Activated CD4-positive, alpha-beta T cell treated with anti-CD3 and anti-CD28 coated beads, Interleukin-2, amount 10 ng/mL, durations not matched to agents 24 days and 14 days (primary cell): ENCODE measurements around the gene GABRA4. TPM values are rescaled to one million over a fixed set of nuclear protein-coding genes. Genes with fewer than 3 reads are reported as not detected.

Experiments used
- DNase-seq: peaks from one replicate; pipeline ENCODE4 v3.0.0; 2022
- H3K27ac Mint-ChIP-seq: one replicate; pipeline ENCODE4 v1.8.0; 2022; ENCODE audit warnings: mild to moderate bottlenecking, mixed read lengths
- H3K27me3 Mint-ChIP-seq: one replicate; pipeline ENCODE4 v1.8.0; 2022; ENCODE audit warnings: mixed read lengths
- H3K36me3 Mint-ChIP-seq: one replicate; pipeline ENCODE4 v1.8.0; 2022; ENCODE audit warnings: low read depth, mild to moderate bottlenecking, mixed read lengths
- H3K4me1 Mint-ChIP-seq: one replicate; pipeline ENCODE4 v1.8.0; 2021; ENCODE audit warnings: mixed read lengths
- H3K4me3 Mint-ChIP-seq: one replicate; pipeline ENCODE4 v1.8.0; 2022; ENCODE audit warnings: mild to moderate bottlenecking, moderate library complexity, mixed read lengths
- H3K9me3 Mint-ChIP-seq: one replicate; pipeline ENCODE4 v1.8.0; 2021; ENCODE audit warnings: mixed read lengths
- intact Hi-C: fragments of 100-400 bp; cut with micrococcal nuclease; formaldehyde crosslinking; loops from one replicate; pipeline ENCODE4 v1.15.1; 2023
- total RNA-seq: library from RNA; stranded (reverse); gene quantifications from 2 replicates; pipeline ENCODE4 v1.2.3, GENCODE V29; 2022

The GABRA4 gene
- total RNA-seq, 1 donor from 2014 or later, result not detected

DNA sequence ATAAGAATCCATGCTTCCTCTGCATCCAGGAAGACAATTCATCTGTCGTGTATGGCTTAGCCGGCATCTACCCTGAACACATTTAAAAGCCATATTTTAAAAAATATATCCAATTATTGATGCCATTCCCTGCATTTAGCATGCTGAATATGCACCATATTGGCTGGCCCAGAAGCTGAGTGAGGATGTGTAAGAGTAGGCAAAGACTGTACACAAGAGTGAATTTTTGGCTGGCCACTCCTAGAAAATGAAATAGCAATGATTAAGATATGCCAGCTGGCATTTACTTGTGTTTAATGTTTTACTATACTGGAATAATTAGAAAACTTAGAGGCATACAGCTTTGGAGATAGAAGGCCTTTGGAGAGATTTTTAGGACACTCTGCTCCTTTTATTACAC, 25.8 kb downstream of the GABRA4 start:
- no peak for DNase-seq
- Mint-ChIP-seq H3K4me3 (no peak overlapping the region), H3K36me3 (no peaks in the 10 kb centered on the region), H3K9me3 (no peaks in the 10 kb centered on the region), H3K4me1 (no peaks in the 10 kb centered on the region), H3K27me3 (no peaks in the 10 kb centered on the region), H3K27ac (no peak overlapping the region)
- intact Hi-C loops, result no loop called here

DNA sequence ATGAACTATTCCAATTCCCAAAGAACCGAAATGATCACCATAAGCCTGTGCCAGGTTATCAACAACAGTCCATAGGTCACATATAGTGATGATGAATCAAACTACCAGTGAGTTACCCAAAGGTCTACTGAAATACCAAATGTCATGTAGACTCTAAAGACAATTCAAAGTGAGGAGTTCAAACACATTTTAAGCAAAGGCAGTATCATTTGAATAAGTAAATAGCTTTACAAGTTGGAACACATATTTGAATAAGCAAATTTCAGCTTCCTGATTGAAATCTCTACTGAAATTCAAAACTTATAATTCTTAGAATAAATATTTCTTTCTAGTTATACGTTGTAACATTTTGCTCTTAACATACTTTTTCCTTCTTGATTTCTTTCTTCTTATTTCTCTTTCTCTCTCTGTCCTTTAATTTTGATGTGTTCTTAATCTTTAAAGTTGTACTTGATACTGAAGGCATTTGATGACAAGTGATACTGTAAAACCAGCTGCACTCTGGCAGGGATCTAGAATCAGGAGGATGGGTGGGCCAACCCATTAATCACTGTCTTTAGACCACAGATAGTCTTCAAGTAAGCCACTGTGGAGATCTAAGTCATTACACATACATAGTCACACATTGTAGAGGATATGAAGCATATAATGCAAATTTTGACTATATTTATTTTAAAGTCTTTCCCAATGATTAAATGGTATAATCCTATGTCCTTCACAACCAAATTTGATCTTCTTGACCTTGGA, 34.5 kb downstream of the GABRA4 start:
- H3K27me3 Mint-ChIP-seq, result peaks cover 2% of the 10 kb centered on the region
- no peaks in the 10 kb centered on the region for H3K36me3 Mint-ChIP-seq
- intact Hi-C loops, result no loop called here
- no peaks in the 10 kb centered on the region for H3K4me1 Mint-ChIP-seq
- DNase-seq, result no peak
- H3K4me3 Mint-ChIP-seq, result no peak overlapping the region
- H3K27ac Mint-ChIP-seq, result no peak overlapping the region
- no peaks in the 10 kb centered on the region for H3K9me3 Mint-ChIP-seq

- no peak for DNase-seq
- no peaks in the 10 kb centered on the region for H3K4me1 Mint-ChIP-seq
- intact Hi-C loops, result no loop called here
Observed at GRCh38 chr4:46956451-46956850, 36.9 kb downstream of the GABRA4 start.

DNA sequence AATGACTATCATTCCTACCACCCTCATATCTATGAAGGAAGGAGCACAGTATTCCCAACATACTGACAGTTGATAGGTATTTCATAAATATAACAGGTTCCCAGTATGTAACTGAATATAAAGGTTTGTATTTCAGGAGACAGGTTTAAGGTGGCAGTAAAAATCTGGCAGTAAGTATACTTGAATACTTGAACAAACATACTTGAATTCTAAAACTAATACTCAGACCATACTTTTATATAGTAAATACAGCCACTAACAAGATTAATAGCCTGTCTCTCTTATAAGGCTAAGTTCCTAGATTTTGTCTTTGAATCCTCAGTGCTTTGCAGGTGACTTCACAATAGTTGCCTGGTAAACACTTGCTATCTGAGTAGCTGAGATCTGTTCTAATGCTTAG, 37.8 kb downstream of the GABRA4 start:
- peaks cover 2% of the 10 kb centered on the region for H3K27me3 Mint-ChIP-seq
- H3K4me1 Mint-ChIP-seq, result no peaks in the 10 kb centered on the region
- no peaks in the 10 kb centered on the region for H3K9me3 Mint-ChIP-seq
- no peak overlapping the region for H3K27ac Mint-ChIP-seq
- intact Hi-C loops, result no loop called here
- no peak for DNase-seq
- H3K36me3 Mint-ChIP-seq, result no peaks in the 10 kb centered on the region
- no peak overlapping the region for H3K4me3 Mint-ChIP-seq

More at GRCh38 chr4:46956451-46956850, 36.9 kb downstream of the GABRA4 start:
- Mint-ChIP-seq H3K4me3 (no peak overlapping the region), H3K27ac (no peak overlapping the region), H3K27me3 (peaks cover 2% of the 10 kb centered on the region), H3K36me3 (no peaks in the 10 kb centered on the region), H3K9me3 (no peaks in the 10 kb centered on the region)

GRCh38 chr4:46954643-46955042, 38.7 kb downstream of the GABRA4 start:
- Mint-ChIP-seq H3K36me3 (no peaks in the 10 kb centered on the region), H3K27me3 (peaks cover 2% of the 10 kb centered on the region), H3K4me3 (no peak overlapping the region), H3K4me1 (no peaks in the 10 kb centered on the region), H3K9me3 (no peaks in the 10 kb centered on the region), H3K27ac (no peak overlapping the region)
- DNase-seq, result no peak
- intact Hi-C loops, result no loop called here

DNA sequence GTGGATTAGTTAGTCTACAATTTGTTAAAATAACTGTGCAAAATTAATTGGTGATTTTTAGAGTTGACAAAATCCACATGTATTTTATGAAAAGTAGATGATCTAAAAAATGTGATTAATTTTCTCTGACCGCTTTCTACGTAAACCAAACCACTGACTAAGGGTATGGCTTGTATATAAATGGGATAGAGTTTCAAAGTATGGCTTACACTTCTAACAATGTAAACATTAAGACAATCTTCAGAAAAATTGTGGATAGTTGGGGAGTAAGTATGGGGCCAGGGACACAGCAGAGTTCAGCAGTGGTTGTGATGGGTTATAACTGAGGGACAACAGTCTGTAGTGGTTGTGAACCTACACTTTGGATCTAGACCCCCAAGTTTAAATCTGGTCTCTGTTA, 39.8 kb downstream of the GABRA4 start:
- Mint-ChIP-seq H3K27ac (no peak overlapping the region), H3K27me3 (peaks cover under 1% of the 10 kb centered on the region), H3K9me3 (no peaks in the 10 kb centered on the region), H3K36me3 (no peaks in the 10 kb centered on the region), H3K4me3 (no peak overlapping the region), H3K4me1 (no peaks in the 10 kb centered on the region)
- intact Hi-C loops, result no loop called here
- no peak for DNase-seq

DNA sequence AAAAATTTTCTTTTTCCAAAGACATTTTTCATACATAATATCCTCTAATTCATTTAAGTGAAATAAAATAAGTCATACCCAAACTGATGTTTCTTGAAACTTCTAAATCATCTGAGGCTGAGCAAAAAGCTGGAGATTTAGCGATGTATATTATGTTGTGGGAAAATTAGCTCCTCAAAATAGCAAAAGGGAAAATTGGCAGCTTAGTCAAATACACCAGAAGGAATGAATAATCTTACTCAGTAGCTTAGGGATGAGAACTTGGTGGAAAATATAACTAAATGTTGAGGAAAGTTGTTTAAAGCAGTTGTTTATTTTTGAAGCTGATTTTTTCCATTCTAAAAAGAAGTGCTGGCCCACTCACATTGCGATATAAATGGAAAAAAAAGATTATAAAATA, 40.9 kb downstream of the GABRA4 start:
- H3K4me3 Mint-ChIP-seq, result no peak overlapping the region
- DNase-seq, result no peak
- H3K36me3 Mint-ChIP-seq, result no peaks in the 10 kb centered on the region
- no peaks in the 10 kb centered on the region for H3K27me3 Mint-ChIP-seq
- intact Hi-C loops, result no loop called here
- H3K4me1 Mint-ChIP-seq, result no peaks in the 10 kb centered on the region
- H3K9me3 Mint-ChIP-seq, result no peaks in the 10 kb centered on the region
- H3K27ac Mint-ChIP-seq, result no peak overlapping the region

DNA sequence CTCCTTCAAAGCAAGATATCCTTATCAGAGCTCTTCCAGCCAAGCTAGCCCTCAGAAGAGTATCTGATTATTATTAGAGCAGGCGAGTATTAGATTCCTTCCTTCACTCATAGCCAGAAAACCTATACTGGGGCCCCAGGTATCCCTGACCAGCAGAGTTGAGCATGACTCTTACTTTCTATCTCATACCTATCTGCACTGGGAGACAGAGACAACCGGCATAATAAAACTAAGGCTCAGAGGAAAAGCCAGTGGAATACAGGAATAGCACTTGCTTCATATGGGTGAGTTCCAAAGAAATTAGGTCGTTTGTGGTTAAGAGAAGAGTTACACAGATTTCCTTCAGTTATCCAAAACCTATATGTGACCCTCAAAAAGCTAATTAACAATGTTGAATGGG, 42.6 kb downstream of the GABRA4 start:
- no peaks in the 10 kb centered on the region for H3K36me3 Mint-ChIP-seq
- DNase-seq, result no peak
- H3K4me3 Mint-ChIP-seq, result no peak overlapping the region
- H3K27me3 Mint-ChIP-seq, result no peaks in the 10 kb centered on the region
- no peak overlapping the region for H3K27ac Mint-ChIP-seq
- no peaks in the 10 kb centered on the region for H3K4me1 Mint-ChIP-seq
- no peaks in the 10 kb centered on the region for H3K9me3 Mint-ChIP-seq
- intact Hi-C loops, result no loop called here

DNA sequence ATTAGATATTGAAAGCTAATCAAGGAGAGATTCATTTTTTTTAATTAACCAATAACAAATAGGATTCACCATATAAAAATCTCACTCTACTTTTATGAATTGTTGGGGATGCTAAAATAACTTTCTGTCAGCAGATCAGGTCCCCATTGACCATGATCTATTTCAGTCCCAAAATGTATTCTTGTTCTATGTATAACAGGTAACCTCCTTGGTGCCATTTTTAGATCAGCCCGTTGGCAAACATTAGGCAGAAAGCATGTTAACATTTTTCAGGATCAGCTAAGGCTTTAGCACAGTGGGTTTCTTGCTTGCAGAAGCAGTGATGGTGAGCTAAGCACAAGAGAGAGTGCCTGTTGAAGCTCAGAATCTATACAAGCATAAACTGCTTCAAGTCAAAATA, 43.6 kb downstream of the GABRA4 start:
- no peak for DNase-seq
- no peak overlapping the region for H3K4me3 Mint-ChIP-seq
- H3K9me3 Mint-ChIP-seq, result no peaks in the 10 kb centered on the region
- H3K27ac Mint-ChIP-seq, result no peak overlapping the region
- no peaks in the 10 kb centered on the region for H3K36me3 Mint-ChIP-seq
- no peaks in the 10 kb centered on the region for H3K4me1 Mint-ChIP-seq
- intact Hi-C loops, result no loop called here
- no peaks in the 10 kb centered on the region for H3K27me3 Mint-ChIP-seq

- DNase-seq, result no peak
- Mint-ChIP-seq H3K9me3 (no peaks in the 10 kb centered on the region), H3K27me3 (no peaks in the 10 kb centered on the region), H3K4me3 (no peak overlapping the region), H3K36me3 (no peaks in the 10 kb centered on the region), H3K4me1 (no peaks in the 10 kb centered on the region), H3K27ac (no peak overlapping the region)
- intact Hi-C loops, result no loop called here
Observed at GRCh38 chr4:46947541-46947940, 45.8 kb downstream of the GABRA4 start.

GRCh38 chr4:46946919-46947536, 46.4 kb downstream of the GABRA4 start:
- intact Hi-C loops, result no loop called here
- Mint-ChIP-seq H3K27me3 (no peaks in the 10 kb centered on the region), H3K9me3 (no peaks in the 10 kb centered on the region), H3K36me3 (no peaks in the 10 kb centered on the region), H3K4me1 (no peaks in the 10 kb centered on the region), H3K27ac (no peak overlapping the region), H3K4me3 (no peak overlapping the region)
- DNase-seq, result no peak

DNA sequence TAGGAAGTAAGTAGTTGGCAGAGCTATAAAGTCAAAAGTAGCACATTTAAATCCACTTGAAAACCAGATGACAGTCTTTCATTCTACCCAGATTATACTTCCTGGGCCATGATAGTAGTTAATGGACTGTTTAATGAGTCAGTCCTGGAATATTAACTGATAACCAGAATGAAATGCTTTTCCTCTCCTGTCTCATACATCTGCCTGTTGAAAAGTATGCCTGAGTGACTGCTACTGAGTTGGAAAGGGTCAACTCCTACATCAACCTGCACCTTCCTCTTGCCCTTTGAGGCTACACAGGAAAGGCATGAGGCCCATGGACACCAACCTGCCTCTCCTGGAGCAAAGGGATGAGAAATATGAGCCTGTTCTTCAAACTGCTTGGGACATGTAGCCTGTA, 48.3 kb downstream of the GABRA4 start:
- no peak for DNase-seq
- Mint-ChIP-seq H3K4me3 (no peak overlapping the region), H3K4me1 (no peaks in the 10 kb centered on the region), H3K27ac (no peak overlapping the region), H3K36me3 (no peaks in the 10 kb centered on the region), H3K27me3 (no peaks in the 10 kb centered on the region), H3K9me3 (no peaks in the 10 kb centered on the region)
- intact Hi-C loops, result no loop called here

DNA sequence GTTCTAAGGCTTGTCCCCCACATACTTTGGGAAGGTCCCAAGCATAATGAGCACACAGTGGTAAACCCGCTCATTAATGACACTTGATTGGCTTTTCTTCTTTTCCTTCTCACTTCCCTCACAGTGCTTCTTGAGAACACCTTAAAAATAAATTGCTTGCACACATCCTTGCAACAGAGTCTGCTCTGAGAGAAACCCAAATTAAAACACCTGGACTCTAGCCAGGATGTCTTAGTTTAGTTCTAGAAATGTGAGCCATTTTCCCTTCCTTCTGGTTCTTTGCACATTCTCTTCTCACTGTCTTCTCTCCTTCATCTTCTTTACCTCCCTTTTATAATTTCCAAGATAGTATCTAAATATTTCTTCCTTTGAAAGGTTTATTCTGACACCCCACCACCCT, 49.0 kb downstream of the GABRA4 start:
- H3K4me1 Mint-ChIP-seq, result no peaks in the 10 kb centered on the region
- no peak for DNase-seq
- no peaks in the 10 kb centered on the region for H3K9me3 Mint-ChIP-seq
- no peak overlapping the region for H3K4me3 Mint-ChIP-seq
- no peaks in the 10 kb centered on the region for H3K36me3 Mint-ChIP-seq
- H3K27me3 Mint-ChIP-seq, result no peaks in the 10 kb centered on the region
- H3K27ac Mint-ChIP-seq, result no peak overlapping the region
- intact Hi-C loops, result no loop called here

DNA sequence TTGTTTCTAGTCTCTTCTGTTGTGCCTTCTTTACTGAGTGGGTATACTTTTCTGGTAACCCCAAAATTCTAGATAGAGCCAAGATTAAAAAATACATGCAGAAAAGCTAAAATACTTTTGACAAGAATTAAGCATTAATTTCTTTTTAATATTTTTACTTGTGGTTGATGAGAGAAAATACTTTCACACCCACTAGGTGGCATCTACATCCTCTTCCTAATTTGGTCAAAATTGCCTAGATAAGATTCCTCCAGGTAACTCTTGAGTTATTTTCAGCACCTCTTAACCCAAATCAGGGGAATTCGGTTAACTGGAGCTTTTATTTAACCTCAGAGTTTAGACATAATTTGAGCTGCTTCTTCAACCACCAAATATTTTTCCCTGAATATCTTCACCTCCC, 55.9 kb downstream of the GABRA4 start:
- intact Hi-C loops, result no loop called here
- no peaks in the 10 kb centered on the region for H3K36me3 Mint-ChIP-seq
- H3K4me1 Mint-ChIP-seq, result no peaks in the 10 kb centered on the region
- DNase-seq, result no peak
- H3K27me3 Mint-ChIP-seq, result no peaks in the 10 kb centered on the region
- H3K9me3 Mint-ChIP-seq, result no peaks in the 10 kb centered on the region
- H3K27ac Mint-ChIP-seq, result no peak overlapping the region
- no peak overlapping the region for H3K4me3 Mint-ChIP-seq

DNA sequence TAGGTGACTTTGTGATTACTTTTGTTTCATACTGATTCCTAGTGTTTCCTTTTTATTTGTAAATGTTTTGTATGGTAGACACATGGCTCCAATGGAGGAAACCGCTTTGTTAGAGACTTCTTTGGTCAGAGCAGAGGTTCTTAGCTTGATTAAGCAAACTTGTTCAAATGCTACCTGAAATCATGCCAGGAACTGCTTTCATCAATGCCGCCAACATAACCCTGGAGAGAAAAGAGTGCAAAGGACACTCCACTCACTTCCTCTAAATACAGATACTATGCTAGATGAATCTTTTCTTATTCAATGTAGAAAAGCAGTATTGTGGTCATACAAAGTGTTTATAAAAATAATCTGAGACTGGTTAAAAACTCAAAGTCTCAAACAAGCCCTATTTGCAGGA, 58.7 kb downstream of the GABRA4 start:
- Mint-ChIP-seq H3K4me1 (no peaks in the 10 kb centered on the region), H3K4me3 (no peak overlapping the region), H3K27me3 (no peaks in the 10 kb centered on the region), H3K9me3 (no peaks in the 10 kb centered on the region), H3K27ac (no peak overlapping the region), H3K36me3 (no peaks in the 10 kb centered on the region)
- intact Hi-C loops, result no loop called here
- DNase-seq, result no peak
